HG03139 (cell line): ENCODE data around the gene APOB.

ENCODE experiments used
- ATAC-seq: cut with Tn5 transposase; IDR thresholded peaks from one replicate; pipeline ENCODE4 v1.9.1; 2021; ENCODE audit not compliant: unreplicated experiment

APOB gene

GRCh38 chr2:20953146-20953824 lies 90.6 kb downstream of the APOB start:
- no peak for ATAC-seq
